ENCODE data around the gene PDE9A.

DNA sequence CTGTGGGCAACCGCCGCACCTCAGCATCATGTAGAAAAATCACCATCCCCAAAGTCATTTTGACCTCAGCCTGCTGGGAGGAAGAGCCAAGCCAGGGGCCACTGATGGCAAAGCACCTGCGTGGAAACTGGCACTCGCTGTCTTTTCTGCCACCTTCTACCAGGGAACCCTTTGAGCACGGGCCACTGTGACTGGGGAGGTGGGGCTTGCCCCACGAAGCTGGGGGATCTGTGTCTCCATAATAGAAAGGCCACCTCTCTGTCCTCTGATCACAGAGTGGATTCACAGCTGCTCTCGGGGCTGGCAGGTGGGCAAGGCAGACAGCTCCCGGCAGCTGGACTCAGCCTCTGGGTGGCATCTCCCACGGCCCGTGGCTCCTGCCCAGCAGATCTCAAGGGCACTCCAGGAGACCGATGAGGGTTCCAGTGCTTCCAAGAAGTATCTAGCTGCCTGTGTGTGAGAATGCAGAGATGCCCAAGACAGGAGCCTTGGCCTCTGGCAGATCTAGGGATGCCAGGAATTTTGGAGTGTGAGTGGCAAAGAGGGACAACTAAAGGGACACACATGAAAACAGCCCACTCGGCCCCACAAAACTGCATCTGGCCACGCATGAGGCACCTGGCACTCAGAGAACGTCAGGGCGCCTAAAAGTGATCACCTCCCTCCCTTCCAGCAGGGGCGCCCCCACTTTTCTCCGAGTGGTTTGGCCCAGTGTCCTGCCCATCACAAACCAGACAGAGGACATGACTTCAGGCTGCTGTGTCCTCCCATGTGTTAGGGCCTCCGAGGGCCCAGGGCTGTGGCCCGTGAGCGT is 102.6 kb downstream of the PDE9A start:
- no peak for TF ChIP-seq POLR2AphosphoS5 (IDR thresholded peaks at IDR 0.05; ENCODE audit: low read depth)
- TF ChIP-seq, protein P1, sequence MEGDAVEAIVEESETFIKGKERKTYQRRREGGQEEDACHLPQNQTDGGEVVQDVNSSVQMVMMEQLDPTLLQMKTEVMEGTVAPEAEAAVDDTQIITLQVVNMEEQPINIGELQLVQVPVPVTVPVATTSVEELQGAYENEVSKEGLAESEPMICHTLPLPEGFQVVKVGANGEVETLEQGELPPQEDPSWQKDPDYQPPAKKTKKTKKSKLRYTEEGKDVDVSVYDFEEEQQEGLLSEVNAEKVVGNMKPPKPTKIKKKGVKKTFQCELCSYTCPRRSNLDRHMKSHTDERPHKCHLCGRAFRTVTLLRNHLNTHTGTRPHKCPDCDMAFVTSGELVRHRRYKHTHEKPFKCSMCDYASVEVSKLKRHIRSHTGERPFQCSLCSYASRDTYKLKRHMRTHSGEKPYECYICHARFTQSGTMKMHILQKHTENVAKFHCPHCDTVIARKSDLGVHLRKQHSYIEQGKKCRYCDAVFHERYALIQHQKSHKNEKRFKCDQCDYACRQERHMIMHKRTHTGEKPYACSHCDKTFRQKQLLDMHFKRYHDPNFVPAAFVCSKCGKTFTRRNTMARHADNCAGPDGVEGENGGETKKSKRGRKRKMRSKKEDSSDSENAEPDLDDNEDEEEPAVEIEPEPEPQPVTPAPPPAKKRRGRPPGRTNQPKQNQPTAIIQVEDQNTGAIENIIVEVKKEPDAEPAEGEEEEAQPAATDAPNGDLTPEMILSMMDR (IDR thresholded peaks at IDR 0.05; ENCODE audit: insufficient read depth, low read length) = no peak
- TF ChIP-seq, protein P2, sequence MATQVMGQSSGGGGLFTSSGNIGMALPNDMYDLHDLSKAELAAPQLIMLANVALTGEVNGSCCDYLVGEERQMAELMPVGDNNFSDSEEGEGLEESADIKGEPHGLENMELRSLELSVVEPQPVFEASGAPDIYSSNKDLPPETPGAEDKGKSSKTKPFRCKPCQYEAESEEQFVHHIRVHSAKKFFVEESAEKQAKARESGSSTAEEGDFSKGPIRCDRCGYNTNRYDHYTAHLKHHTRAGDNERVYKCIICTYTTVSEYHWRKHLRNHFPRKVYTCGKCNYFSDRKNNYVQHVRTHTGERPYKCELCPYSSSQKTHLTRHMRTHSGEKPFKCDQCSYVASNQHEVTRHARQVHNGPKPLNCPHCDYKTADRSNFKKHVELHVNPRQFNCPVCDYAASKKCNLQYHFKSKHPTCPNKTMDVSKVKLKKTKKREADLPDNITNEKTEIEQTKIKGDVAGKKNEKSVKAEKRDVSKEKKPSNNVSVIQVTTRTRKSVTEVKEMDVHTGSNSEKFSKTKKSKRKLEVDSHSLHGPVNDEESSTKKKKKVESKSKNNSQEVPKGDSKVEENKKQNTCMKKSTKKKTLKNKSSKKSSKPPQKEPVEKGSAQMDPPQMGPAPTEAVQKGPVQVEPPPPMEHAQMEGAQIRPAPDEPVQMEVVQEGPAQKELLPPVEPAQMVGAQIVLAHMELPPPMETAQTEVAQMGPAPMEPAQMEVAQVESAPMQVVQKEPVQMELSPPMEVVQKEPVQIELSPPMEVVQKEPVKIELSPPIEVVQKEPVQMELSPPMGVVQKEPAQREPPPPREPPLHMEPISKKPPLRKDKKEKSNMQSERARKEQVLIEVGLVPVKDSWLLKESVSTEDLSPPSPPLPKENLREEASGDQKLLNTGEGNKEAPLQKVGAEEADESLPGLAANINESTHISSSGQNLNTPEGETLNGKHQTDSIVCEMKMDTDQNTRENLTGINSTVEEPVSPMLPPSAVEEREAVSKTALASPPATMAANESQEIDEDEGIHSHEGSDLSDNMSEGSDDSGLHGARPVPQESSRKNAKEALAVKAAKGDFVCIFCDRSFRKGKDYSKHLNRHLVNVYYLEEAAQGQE (IDR thresholded peaks at IDR 0.05; ENCODE audit: insufficient replicate concordance, low read depth) = no peak
